Activated CD8-positive, alpha-beta T cell treated with anti-CD3 and anti-CD28 coated beads, Interleukin-2, amount 10 ng/mL, durations not matched to agents 7 days and 5 days (primary cell): ENCODE data around the gene MIA3. TPM values are rescaled to one million over a fixed set of nuclear protein-coding genes. Genes with fewer than 3 reads are reported as not detected.
A peak's percentile ranks its signal among the peaks of the same experiment; 100 is the strongest.

Experiments
- ATAC-seq: fragments of 150-1000 bp; cut with Tn5 transposase; one replicate; pipeline ENCODE4 v1.10.0; 2021; ENCODE audit warnings: moderate library complexity
- CTCF ChIA-PET: fragments of 350-600 bp; sonication (Branson Sonifier 250); formaldehyde crosslinking; loops from one replicate; lab custom pipeline; 2021; ENCODE audit warnings: antibody characterized with exemption; lab: Charles Lee
- POLR2A ChIA-PET: fragments of 350-600 bp; sonication (Branson Sonifier 250); formaldehyde crosslinking; loops from one replicate; lab custom pipeline; 2021; ENCODE audit warnings: antibody characterized with exemption; lab: Charles Lee
- DNase-seq: peaks from one replicate; pipeline ENCODE4 v3.0.0-alpha.2; 2020
- H3K27ac Mint-ChIP-seq: one replicate; pipeline ENCODE4 v1.8.0; 2021; ENCODE audit warnings: mild to moderate bottlenecking, mixed read lengths
- H3K27me3 Mint-ChIP-seq: one replicate; pipeline ENCODE4 v1.8.0; 2021; ENCODE audit warnings: low read depth, mixed read lengths
- H3K36me3 Mint-ChIP-seq: one replicate; pipeline ENCODE4 v1.8.0; 2021; ENCODE audit warnings: low read depth, mixed read lengths
- H3K4me1 Mint-ChIP-seq: one replicate; pipeline ENCODE4 v1.8.0; 2021; ENCODE audit warnings: low read depth, mixed read lengths
- H3K4me3 Mint-ChIP-seq: one replicate; pipeline ENCODE4 v1.8.0; 2021; ENCODE audit warnings: mild to moderate bottlenecking, mixed read lengths
- H3K9me3 Mint-ChIP-seq: one replicate; pipeline ENCODE4 v1.8.0; 2022; ENCODE audit warnings: mixed read lengths; ENCODE audit not compliant: insufficient read depth
- total RNA-seq, 2 experiments: library from RNA; stranded (reverse); gene quantifications; one replicate each; pipeline ENCODE4 v1.2.3, GENCODE V29; 2021

Gene MIA3
- 10 to 100 TPM; 47.4 to 56.2 TPM for total RNA-seq

- peak; percentile 60 for ATAC-seq
- Mint-ChIP-seq H3K9me3 (no peaks in the 10 kb centered on the region), H3K4me3 (peak within 1 kb of the TSS; percentile 83), H3K27ac (peak within 1 kb of the TSS; percentile 90), H3K4me1 (peaks cover 19% of the 10 kb centered on the region), H3K36me3 (peaks cover 10% of the 10 kb centered on the region), H3K27me3 (peaks cover 18% of the 10 kb centered on the region)
- peak; percentile 54 for DNase-seq
- ChIA-PET POLR2A (interaction anchor here (0.9 to 2.7 kb wide), 2 partner anchors 26 to 95 kb away, joined by 3 to 10 read pairs; partner anchors contain the start of genes AIDA and BROX), CTCF (interaction anchor here (2.6 to 5.1 kb wide), 2 partner anchors 16 to 29 kb away, joined by 8 to 43 read pairs; partner anchors contain the start of gene TAF1A)
Observed at GRCh38 chr1:222618001-222618879, at the start of gene MIA3. Gene MIA3 (plus strand): TSS chr1:222618097. CDS start chr1:222618111, 14 bp downstream.

GRCh38 chr1:222570837-222571236 is 47.1 kb upstream of the MIA3 start:
- Mint-ChIP-seq H3K4me1 (no peaks in the 10 kb centered on the region), H3K36me3 (peaks cover 53% of the 10 kb centered on the region), H3K27me3 (no peaks in the 10 kb centered on the region), H3K4me3 (no peak overlapping the region), H3K27ac (no peak overlapping the region), H3K9me3 (peaks cover 6% of the 10 kb centered on the region)
- no peak for DNase-seq
- CTCF ChIA-PET: interaction anchor here (1.4 kb wide), 1 partner anchor 11 kb away, joined by 4 read pairs; no protein-coding TSS in a partner anchor
- POLR2A ChIA-PET: interaction anchor here (0.7 kb wide), 1 partner anchor 20 kb away, joined by 3 read pairs; no protein-coding TSS in a partner anchor
- ATAC-seq: no peak

GRCh38 chr1:222579316-222579715 is 38.6 kb upstream of the MIA3 start:
- no peaks in the 10 kb centered on the region for H3K27me3 Mint-ChIP-seq
- no peaks in the 10 kb centered on the region for H3K9me3 Mint-ChIP-seq
- H3K4me3 Mint-ChIP-seq: no peak overlapping the region
- peaks cover 3% of the 10 kb centered on the region for H3K4me1 Mint-ChIP-seq
- peaks cover 39% of the 10 kb centered on the region for H3K36me3 Mint-ChIP-seq
- CTCF ChIA-PET: no interaction called here
- no peak overlapping the region for H3K27ac Mint-ChIP-seq
- POLR2A ChIA-PET: no interaction called here
- ATAC-seq (no peak), DNase-seq (no peak)

- CTCF ChIA-PET: interaction anchor here (1.6 kb wide), 1 partner anchor 52 kb away, joined by 4 read pairs; no protein-coding TSS in a partner anchor
Observed at GRCh38 chr1:222582099-222582774, 35.7 kb upstream of the MIA3 start.

GRCh38 chr1:222583079-222583478 is 34.8 kb upstream of the MIA3 start:
- Mint-ChIP-seq H3K9me3 (no peaks in the 10 kb centered on the region), H3K4me1 (peaks cover 20% of the 10 kb centered on the region), H3K27me3 (no peaks in the 10 kb centered on the region), H3K4me3 (no peak overlapping the region), H3K27ac (no peak overlapping the region), H3K36me3 (peaks cover 47% of the 10 kb centered on the region)
- POLR2A ChIA-PET: no interaction called here
- ATAC-seq: no peak
- DNase-seq: no peak
- CTCF ChIA-PET: no interaction called here

More at GRCh38 chr1:222582099-222582774, 35.7 kb upstream of the MIA3 start:
- Mint-ChIP-seq H3K9me3 (no peaks in the 10 kb centered on the region), H3K27me3 (no peaks in the 10 kb centered on the region), H3K4me3 (no peak overlapping the region), H3K4me1 (peaks cover 14% of the 10 kb centered on the region), H3K27ac (no peak overlapping the region), H3K36me3 (peaks cover 45% of the 10 kb centered on the region)
- no peak for ATAC-seq
- DNase-seq: no peak
- POLR2A ChIA-PET: no interaction called here

DNA sequence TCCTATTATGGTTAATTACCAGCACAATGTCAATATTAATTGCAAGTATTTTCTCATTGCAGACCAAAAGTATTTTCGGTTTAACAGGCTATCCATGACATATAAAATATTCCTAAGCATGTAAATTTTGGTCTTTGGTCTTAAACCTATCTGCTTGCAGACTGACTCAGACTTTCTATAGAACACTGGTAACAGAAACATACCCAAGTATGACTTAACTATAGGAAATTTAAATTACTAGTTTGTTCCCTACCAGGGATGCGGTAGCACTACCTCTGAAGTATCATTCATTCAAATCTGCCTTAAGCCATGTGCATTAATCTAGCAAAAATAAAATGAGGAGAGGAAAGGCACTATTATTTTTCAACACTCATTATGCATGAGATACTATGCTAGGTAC is 31.1 kb upstream of the MIA3 start:
- no peak for ATAC-seq
- H3K9me3 Mint-ChIP-seq: no peaks in the 10 kb centered on the region
- no peak for DNase-seq
- ChIA-PET CTCF (interaction anchor here (1.7 kb wide), 1 partner anchor 23 kb away, joined by 6 read pairs; no protein-coding TSS in a partner anchor), POLR2A (no interaction called here)
- H3K27me3 Mint-ChIP-seq: no peaks in the 10 kb centered on the region
- peaks cover 45% of the 10 kb centered on the region for H3K36me3 Mint-ChIP-seq
- no peak overlapping the region for H3K4me3 Mint-ChIP-seq
- peaks cover 45% of the 10 kb centered on the region for H3K4me1 Mint-ChIP-seq
- H3K27ac Mint-ChIP-seq: no peak overlapping the region

DNA sequence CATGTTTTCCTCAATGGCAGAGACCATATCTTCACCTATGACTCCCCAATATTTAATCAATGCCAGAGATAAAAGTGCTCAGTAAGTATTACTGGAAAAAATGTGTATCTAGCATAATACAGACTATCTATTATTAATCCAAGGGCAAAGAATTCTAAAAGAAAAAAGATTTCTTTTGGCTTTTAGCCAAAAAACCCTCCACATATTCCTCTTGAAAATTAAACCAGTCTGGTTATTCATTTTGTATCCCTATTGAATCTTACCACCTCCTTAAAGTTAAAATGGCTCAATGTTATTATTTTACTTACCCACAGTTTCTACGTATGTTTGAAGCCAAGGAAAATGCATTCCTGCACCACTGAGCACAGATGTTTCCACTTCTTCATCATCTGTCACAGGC is 29.8 kb upstream of the MIA3 start:
- peaks cover 42% of the 10 kb centered on the region for H3K4me1 Mint-ChIP-seq
- no peak overlapping the region for H3K4me3 Mint-ChIP-seq
- H3K36me3 Mint-ChIP-seq: peaks cover 33% of the 10 kb centered on the region
- DNase-seq: no peak
- POLR2A ChIA-PET: no interaction called here
- H3K9me3 Mint-ChIP-seq: no peaks in the 10 kb centered on the region
- CTCF ChIA-PET: no interaction called here
- no peak for ATAC-seq
- no peaks in the 10 kb centered on the region for H3K27me3 Mint-ChIP-seq
- H3K27ac Mint-ChIP-seq: no peak overlapping the region

- ChIA-PET POLR2A (interaction anchor here (0.5 to 1.6 kb wide), 9 partner anchors 9 to 123 kb away, joined by 3 to 8 read pairs (median 4); partner anchors contain the start of genes AIDA and BROX), CTCF (interaction anchor here (0.7 to 3.3 kb wide), 10 partner anchors 9 to 125 kb away, joined by 3 to 30 read pairs (median 4); no protein-coding TSS in a partner anchor)
- H3K27me3 Mint-ChIP-seq: no peaks in the 10 kb centered on the region
- DNase-seq (peak; percentile 92), ATAC-seq (peak; percentile 100)
- H3K27ac Mint-ChIP-seq: peak within 1 kb of the TSS; percentile 99
- H3K4me3 Mint-ChIP-seq: peak within 1 kb of the TSS; percentile 97
- peaks cover 42% of the 10 kb centered on the region for H3K4me1 Mint-ChIP-seq
- H3K36me3 Mint-ChIP-seq: peaks cover 26% of the 10 kb centered on the region
- no peaks in the 10 kb centered on the region for H3K9me3 Mint-ChIP-seq
Observed at GRCh38 chr1:222589462-222590302, 28.2 kb upstream of the MIA3 start, which contains the start of gene TAF1A. Gene TAF1A (minus strand): TSS chr1:222589933.

DNA sequence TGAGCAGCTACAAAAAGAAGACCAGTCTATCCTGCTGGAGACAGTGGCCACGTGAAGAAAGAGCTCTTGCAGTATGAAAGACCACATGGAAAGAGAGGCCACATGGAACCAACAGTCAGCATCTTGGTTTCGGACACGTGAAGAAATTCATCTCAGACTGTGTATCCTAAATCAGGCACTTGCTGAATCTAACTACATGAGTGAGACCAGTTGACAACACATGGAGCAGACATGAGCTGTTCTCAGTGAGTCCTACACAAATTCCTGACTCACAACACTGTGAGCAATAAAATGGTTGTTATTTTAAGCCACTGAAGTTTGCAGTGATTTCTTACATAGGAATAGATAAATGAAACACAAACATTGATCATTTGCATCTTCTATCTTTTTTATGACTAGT is 25.7 kb upstream of the MIA3 start:
- DNase-seq (no peak), ATAC-seq (no peak)
- no peak overlapping the region for H3K27ac Mint-ChIP-seq
- peaks cover 14% of the 10 kb centered on the region for H3K36me3 Mint-ChIP-seq
- H3K9me3 Mint-ChIP-seq: no peaks in the 10 kb centered on the region
- CTCF ChIA-PET: interaction anchor here (0.6 kb wide), 1 partner anchor 120 kb away, joined by 3 read pairs; no protein-coding TSS in a partner anchor
- POLR2A ChIA-PET: interaction anchor here (0.8 kb wide), 1 partner anchor 121 kb away, joined by 3 read pairs; no protein-coding TSS in a partner anchor
- peaks cover 32% of the 10 kb centered on the region for H3K4me1 Mint-ChIP-seq
- no peaks in the 10 kb centered on the region for H3K27me3 Mint-ChIP-seq
- H3K4me3 Mint-ChIP-seq: no peak overlapping the region

- no peak overlapping the region for H3K27ac Mint-ChIP-seq
- peaks cover 9% of the 10 kb centered on the region for H3K4me1 Mint-ChIP-seq
- CTCF ChIA-PET: interaction anchor here (1.4 kb wide), 1 partner anchor 40 kb away, joined by 5 read pairs; no protein-coding TSS in a partner anchor
- H3K4me3 Mint-ChIP-seq: no peak overlapping the region
- peaks cover 2% of the 10 kb centered on the region for H3K27me3 Mint-ChIP-seq
- ATAC-seq (no peak), DNase-seq (no peak)
- POLR2A ChIA-PET: interaction anchor here (0.6 kb wide), 1 partner anchor 59 kb away, joined by 3 read pairs; no protein-coding TSS in a partner anchor
- no peaks in the 10 kb centered on the region for H3K9me3 Mint-ChIP-seq
- peaks cover 1% of the 10 kb centered on the region for H3K36me3 Mint-ChIP-seq
Observed at GRCh38 chr1:222594789-222595188, 23.1 kb upstream of the MIA3 start.

DNA sequence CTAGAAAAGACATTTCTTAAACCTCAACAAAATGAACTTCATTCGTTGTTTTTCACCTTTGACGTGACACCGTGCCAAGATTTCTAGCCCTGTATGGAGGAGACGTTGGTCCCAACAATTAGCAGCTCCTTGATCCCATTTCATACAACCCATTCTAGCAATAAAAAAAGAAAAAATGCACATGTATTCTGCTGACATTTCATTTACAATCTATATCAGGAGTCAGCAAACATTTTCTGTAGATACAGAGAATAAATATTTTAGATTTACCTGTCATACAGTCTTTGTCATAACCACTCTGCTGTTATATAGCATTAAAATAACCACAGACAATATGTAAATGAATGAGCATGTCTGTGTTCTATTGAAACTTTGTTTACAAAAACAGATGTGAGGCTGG is 21.2 kb upstream of the MIA3 start:
- ATAC-seq: no peak
- DNase-seq: no peak
- no peak overlapping the region for H3K27ac Mint-ChIP-seq
- H3K9me3 Mint-ChIP-seq: no peaks in the 10 kb centered on the region
- peaks cover 4% of the 10 kb centered on the region for H3K27me3 Mint-ChIP-seq
- ChIA-PET POLR2A (no interaction called here), CTCF (no interaction called here)
- H3K4me1 Mint-ChIP-seq: no peaks in the 10 kb centered on the region
- H3K36me3 Mint-ChIP-seq: no peaks in the 10 kb centered on the region
- no peak overlapping the region for H3K4me3 Mint-ChIP-seq
